ENCODE measurements around the gene DERA. TPM values are rescaled to one million over a fixed set of nuclear protein-coding genes. Genes with fewer than 3 reads are reported as not detected.

DERA gene
- total RNA-seq, 4 donors from 2014 or later: 28.8 to 47.6 (median 33.9) TPM

- ATAC-seq (ENCODE audit: low FRiP score): no peak
- no peak for TF ChIP-seq CTCF (IDR thresholded peaks at IDR 0.05)
- DNase-seq (ENCODE audit: low spot score): no peak
Observed at GRCh38 chr12:15982071-15982470, 70.9 kb downstream of the DERA start.

GRCh38 chr12:15982471-15982870 lies 71.3 kb downstream of the DERA start:
- DNase-seq (ENCODE audit: low spot score): no peak
- no peak for ATAC-seq (ENCODE audit: low FRiP score)

DNA sequence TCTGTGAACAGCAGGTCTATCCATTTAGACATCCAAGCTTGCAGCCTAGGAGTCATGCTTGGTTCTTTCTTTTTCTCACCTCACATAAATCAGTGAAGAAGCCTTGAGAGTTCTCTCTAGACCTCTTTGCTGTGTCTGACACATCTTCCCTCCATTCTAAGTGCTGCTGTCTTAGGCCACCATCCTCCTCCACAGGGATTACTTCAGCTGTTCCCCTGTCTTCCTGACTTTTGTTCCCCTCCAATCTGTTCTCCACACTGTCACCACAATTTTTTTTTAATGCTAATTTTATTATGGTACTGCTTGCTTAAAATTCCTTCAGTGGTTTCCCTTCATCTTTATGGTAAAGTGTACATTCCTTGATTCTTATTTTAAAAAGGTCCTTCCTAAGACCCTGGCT lies 71.8 kb downstream of the DERA start:
- no peak for TF ChIP-seq CTCF (IDR thresholded peaks at IDR 0.05)
- no peak for ATAC-seq (ENCODE audit: low FRiP score)
- no peak for DNase-seq (ENCODE audit: low spot score)

More at GRCh38 chr12:15982471-15982870, 71.3 kb downstream of the DERA start:
- TF ChIP-seq CTCF (IDR thresholded peaks at IDR 0.05): no peak

- no peak for DNase-seq (ENCODE audit: low spot score)
- ATAC-seq (ENCODE audit: low FRiP score): no peak
- TF ChIP-seq CTCF (IDR thresholded peaks at IDR 0.05): no peak
Observed at GRCh38 chr12:15984097-15984800, 73.1 kb downstream of the DERA start.

DNA sequence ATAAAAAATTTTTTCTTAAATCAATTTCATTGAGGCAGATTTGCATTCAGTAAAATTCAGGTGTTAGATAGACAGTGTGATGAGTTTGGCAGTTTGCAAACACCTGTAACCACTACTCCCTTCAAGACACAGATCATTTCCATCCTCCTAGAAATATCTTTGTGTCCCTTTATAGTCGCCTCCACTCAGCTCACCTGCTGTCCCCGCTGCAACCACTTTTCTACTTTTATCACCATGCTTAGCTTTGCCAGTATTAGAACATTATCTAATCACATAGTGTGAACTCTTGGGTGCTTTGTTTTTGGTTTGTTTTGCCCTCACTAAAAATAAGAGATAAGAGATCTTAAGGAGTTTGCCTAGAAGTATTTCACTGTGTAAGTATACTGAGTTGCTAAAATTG lies 73.8 kb downstream of the DERA start:
- TF ChIP-seq CTCF (IDR thresholded peaks at IDR 0.05): no peak
- DNase-seq (ENCODE audit: low spot score) (no peak), ATAC-seq (ENCODE audit: low FRiP score) (no peak)

DNA sequence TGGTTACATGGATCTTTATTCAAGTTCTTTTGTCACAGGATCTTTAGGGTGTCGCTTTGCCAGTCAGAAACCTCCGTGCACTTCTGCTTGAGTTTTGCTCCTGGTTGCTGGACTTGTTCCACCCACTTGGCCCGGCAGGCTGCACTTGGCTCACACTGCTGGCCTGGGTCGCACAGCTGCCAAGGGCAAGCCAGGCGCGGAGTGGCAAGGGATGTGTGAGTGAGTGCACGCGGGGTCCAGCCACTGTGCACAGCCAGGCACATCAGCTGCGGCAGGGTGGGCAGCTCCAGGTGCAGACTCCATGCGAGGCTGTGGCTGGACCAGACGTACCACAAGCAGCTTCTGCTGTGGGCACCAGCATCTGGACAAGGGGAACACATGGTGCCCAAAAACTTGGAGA lies 76.6 kb downstream of the DERA start:
- ATAC-seq (ENCODE audit: low FRiP score): no peak
- no peak for TF ChIP-seq CTCF (IDR thresholded peaks at IDR 0.05)
- DNase-seq (ENCODE audit: low spot score): no peak
